Testis (tissue), 3 donors: ENCODE results near the gene COG2. TPM values are rescaled to one million over a fixed set of nuclear protein-coding genes. Genes with fewer than 3 reads are reported as not detected.

Experiments
- DNase-seq: peaks from one replicate; pipeline ENCODE4 v3.0.0-alpha.2; 2019
- H3K27ac ChIP-seq, 2 donors: fragments of 200-600 bp; sonication (generic); one replicate each; pipeline ENCODE4 v1.5.1; 2019
- H3K27me3 ChIP-seq: fragments of 200-600 bp; sonication (generic); one replicate; pipeline ENCODE4 v1.5.1; 2019
- H3K36me3 ChIP-seq: fragments of 200-600 bp; sonication (generic); one replicate; pipeline ENCODE4 v1.5.1; 2017; ENCODE audit warnings: low read depth; ENCODE audit errors: missing control alignments
- H3K4me1 ChIP-seq: fragments of 200-600 bp; sonication (generic); one replicate; pipeline ENCODE4 v1.5.1; 2019
- H3K4me3 ChIP-seq, 2 donors: fragments of 200-600 bp; sonication (generic); one replicate each; pipeline ENCODE4 v1.5.1; 2017 to 2019
- H3K9me3 ChIP-seq: fragments of 200-600 bp; sonication (generic); one replicate; pipeline ENCODE4 v1.5.1; 2017
- POLR2A ChIP-seq: fragments of 450-650 bp; IDR thresholded peaks from one replicate; pipeline ENCODE4 v1.6.1; 2017; ENCODE audit warnings: antibody characterized with exemption, mild to moderate bottlenecking, moderate library complexity
- WGBS, 2 donors: methylation state at CpG; one replicate each; pipeline ENCODE4 v1.1.5; 2018; 5-methylcytosine and 5-hydroxymethylcytosine counted together
- intact Hi-C: fragments of 100-400 bp; cut with DNase I; formaldehyde crosslinking; loops from one replicate; pipeline ENCODE4 v1.15.1; 2023; ENCODE audit warnings: low total_unique reads
- polyA plus RNA-seq: library from polyadenylated mRNA; stranded (reverse); fragments of 350-450 nt; fragmentation: Illumina TruSeq; extraction: RNeasy Lipid Tissue Mini Kit (QIAGEN cat#74804); gene quantifications from one replicate; pipeline ENCODE4 v1.2.3, GENCODE V29; 2014; ENCODE audit warnings: low read depth, low replicate concordance; ENCODE audit not compliant: insufficient read depth
- total RNA-seq, 2 donors: library from RNA; depleted of rRNA; stranded (reverse); fragments of >200 nt; gene quantifications; one replicate each; pipeline ENCODE4 v1.2.3, GENCODE V29; 2016
- TF ChIP-seq, protein P1 (sequence below), 3 experiments: fragments of 450-650 bp in 2 of 3; fragments of 200-600 bp in 1 of 3; sonication (generic) in 1 of 3; IDR thresholded peaks; one replicate each; pipeline ENCODE4 v1.5.1; 2016 to 2019; ENCODE audit warnings: antibody characterized with exemption in 3 of 3, mild to moderate bottlenecking in 2 of 3, moderate library complexity in 1 of 3

The COG2 gene
- total and polyA plus RNA-seq, 3 donors from 2014 or later, result 23.7 to 34.6 (median 29.4) TPM

DNA sequence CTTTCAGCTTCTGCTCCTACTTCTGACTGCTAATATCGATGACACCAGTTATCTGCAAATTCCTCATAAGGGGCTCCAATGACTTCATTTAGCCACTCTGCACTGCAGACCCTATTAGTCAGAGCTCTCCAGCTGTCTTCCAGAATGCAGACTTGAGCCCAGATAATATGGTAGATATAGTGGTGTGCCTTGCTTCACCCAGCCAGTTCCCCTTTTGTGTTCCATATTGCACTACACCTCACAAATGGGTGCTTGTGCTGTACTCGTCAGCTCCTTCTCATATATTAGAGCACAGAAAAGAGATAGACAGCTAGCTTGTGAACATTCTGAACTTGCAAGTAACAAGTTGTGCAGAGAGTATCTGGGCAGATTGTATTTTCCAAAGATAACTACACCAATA, 23.7 kb upstream of the COG2 start:
- TF ChIP-seq, protein P1, sequence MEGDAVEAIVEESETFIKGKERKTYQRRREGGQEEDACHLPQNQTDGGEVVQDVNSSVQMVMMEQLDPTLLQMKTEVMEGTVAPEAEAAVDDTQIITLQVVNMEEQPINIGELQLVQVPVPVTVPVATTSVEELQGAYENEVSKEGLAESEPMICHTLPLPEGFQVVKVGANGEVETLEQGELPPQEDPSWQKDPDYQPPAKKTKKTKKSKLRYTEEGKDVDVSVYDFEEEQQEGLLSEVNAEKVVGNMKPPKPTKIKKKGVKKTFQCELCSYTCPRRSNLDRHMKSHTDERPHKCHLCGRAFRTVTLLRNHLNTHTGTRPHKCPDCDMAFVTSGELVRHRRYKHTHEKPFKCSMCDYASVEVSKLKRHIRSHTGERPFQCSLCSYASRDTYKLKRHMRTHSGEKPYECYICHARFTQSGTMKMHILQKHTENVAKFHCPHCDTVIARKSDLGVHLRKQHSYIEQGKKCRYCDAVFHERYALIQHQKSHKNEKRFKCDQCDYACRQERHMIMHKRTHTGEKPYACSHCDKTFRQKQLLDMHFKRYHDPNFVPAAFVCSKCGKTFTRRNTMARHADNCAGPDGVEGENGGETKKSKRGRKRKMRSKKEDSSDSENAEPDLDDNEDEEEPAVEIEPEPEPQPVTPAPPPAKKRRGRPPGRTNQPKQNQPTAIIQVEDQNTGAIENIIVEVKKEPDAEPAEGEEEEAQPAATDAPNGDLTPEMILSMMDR (IDR thresholded peaks at IDR 0.05), result no peak
- no peak for TF ChIP-seq POLR2A
- H3K4me1 ChIP-seq, result no peaks in the 10 kb centered on the region
- DNase-seq, result no peak
- intact Hi-C loops, result no loop called here
- H3K4me3 ChIP-seq, result no peak overlapping the region
- WGBS, 2 donors, result 70 to 83% methylated on average over 2 of the region's 2 CpGs
- no peaks in the 10 kb centered on the region for H3K36me3 ChIP-seq
- no peaks in the 10 kb centered on the region for H3K27me3 ChIP-seq
- no peaks in the 10 kb centered on the region for H3K9me3 ChIP-seq
- H3K27ac ChIP-seq, result no peak overlapping the region

DNA sequence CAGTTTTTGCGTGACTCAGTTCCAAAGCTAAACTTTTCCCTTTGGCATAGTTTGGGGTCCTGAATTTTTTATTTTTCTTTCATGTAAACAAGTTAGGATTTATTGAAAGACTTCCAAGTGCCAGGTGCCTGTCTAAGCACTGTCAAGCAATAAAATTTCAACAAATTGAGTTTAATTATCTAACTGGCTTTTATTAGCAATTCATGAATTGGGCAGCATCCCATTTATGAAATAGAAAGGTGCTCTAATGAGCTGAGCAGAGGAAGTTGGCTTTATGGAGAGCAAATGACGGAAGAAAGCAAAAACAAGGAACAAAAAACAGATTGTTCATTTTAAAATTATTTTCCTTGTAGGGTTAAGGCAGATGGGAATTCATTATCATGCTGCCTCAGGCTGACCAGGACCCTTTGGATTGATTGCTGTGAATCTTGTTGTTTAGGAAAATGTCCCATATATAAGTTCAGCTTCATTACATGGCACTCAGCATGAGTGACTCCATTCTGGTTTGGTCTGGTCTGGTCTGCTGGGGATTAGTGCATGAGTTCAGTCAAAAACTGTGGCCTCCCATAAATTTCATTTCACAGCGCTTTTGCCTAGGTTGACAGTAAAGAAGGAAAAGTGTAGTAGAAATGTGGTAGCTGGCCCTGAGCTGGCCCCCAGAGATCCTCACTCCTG, 21.5 kb upstream of the COG2 start:
- intact Hi-C loops, result no loop called here
- 90 to 91% methylated on average over 3 of the region's 3 CpGs for WGBS, 2 donors
- TF ChIP-seq, protein P1 (IDR thresholded peaks at IDR 0.05), result no peak
- TF ChIP-seq POLR2A, result no peak

DNA sequence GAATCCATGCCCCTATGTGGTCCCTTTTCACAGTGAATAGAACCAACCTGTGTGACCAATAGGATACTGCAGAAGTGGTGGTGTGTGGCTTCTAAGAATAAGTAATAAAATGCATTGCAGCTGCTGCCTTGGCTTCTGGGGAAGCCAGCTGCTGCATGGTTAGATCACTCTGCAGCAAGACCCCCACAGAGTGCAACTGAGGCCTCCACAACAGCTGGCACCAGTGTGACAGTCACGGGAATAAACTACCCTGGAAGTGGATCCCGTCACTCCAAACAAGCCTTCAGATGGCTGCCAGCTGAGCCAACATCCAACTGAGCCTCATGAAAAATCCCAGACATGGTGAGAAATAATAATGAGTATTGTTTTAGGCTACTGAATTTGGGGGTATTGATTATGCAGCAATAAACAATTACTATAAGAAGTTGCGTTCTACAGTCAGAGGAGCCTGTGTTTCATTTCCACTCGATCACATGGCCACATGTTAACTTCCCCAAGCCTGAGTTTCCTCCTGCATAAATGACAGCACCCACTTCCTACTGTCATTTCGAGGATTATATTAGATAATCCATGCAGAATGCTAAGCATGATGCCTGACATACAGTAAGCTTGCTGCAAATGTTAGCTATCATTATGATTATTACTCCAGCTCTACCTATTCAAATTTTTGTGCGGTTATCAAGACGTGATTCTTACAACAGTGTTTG, 20.8 kb upstream of the COG2 start:
- Histone ChIP-seq H3K9me3 (no peaks in the 10 kb centered on the region), H3K27ac (no peak overlapping the region), H3K36me3 (no peaks in the 10 kb centered on the region), H3K4me3 (no peak overlapping the region), H3K4me1 (no peaks in the 10 kb centered on the region), H3K27me3 (no peaks in the 10 kb centered on the region)
- WGBS, 2 donors, result 84 to 85% methylated on average over 7 of the region's 7 CpGs
- intact Hi-C loops, result no loop called here
- no peak for TF ChIP-seq POLR2A
- TF ChIP-seq, protein P1 (IDR thresholded peaks at IDR 0.05), result no peak
- no peak for DNase-seq

More for the DNA sequence above, 21.5 kb upstream of the COG2 start:
- no peak overlapping the region for H3K4me3 ChIP-seq
- no peaks in the 10 kb centered on the region for H3K27me3 ChIP-seq
- DNase-seq, result no peak
- no peaks in the 10 kb centered on the region for H3K4me1 ChIP-seq
- no peaks in the 10 kb centered on the region for H3K9me3 ChIP-seq
- H3K27ac ChIP-seq, result no peak overlapping the region
- H3K36me3 ChIP-seq, result no peaks in the 10 kb centered on the region

DNA sequence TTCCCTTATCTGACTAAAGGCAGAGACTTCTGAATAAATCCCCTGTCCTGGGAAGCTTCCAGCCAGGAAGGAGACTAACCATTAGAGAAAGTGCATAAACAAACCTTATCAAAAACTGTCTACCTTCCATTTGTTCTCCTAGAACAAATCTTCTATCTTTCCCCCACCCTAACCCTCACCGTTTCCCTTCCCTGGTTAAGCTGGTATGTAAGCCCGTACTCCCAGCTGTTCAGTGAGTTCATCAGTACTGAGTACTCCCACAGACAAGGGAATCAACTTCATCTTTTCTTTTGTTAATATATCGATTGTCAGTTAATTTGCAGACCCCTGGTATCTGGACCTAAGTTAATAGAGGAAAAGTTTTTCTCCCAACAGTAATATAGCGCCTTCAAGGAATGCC, 20.1 kb upstream of the COG2 start:
- DNase-seq, result no peak
- Histone ChIP-seq H3K27ac (no peak overlapping the region), H3K9me3 (no peaks in the 10 kb centered on the region), H3K4me3 (no peak overlapping the region), H3K27me3 (no peaks in the 10 kb centered on the region), H3K4me1 (no peaks in the 10 kb centered on the region), H3K36me3 (no peaks in the 10 kb centered on the region)
- intact Hi-C loops, result no loop called here
- WGBS, 2 donors, result 55% methylated on average over 4 of the region's 4 CpGs
- no peak for TF ChIP-seq POLR2A
- TF ChIP-seq, protein P1 (IDR thresholded peaks at IDR 0.05), result no peak
